Fibroblast of mammary gland (primary cell): ENCODE measurements around the gene ACACA.

Source experiments
- DNase-seq: peaks from one replicate; pipeline ENCODE4 v3.0.0-alpha.2; 2010; ENCODE audit warnings: low read depth
- H3K4me3 ChIP-seq: 2 replicates; pipeline ENCODE4 v1.5.1; 2011; ENCODE audit warnings: low read depth, mild to moderate bottlenecking, low read length, moderate library complexity; ENCODE audit not compliant: control insufficient read depth
- CTCF ChIP-seq: conservative IDR thresholded peaks from 2 replicates; pipeline ENCODE4 v1.5.1; 2011; ENCODE audit warnings: low read depth, low read length, inconsistent platforms; ENCODE audit not compliant: control insufficient read depth, insufficient read depth

ACACA gene

GRCh38 chr17:37086948-37087347 is 319.7 kb downstream of the ACACA start:
- H3K4me3 ChIP-seq: no peak overlapping the region
- no peak for DNase-seq
- no peak for TF ChIP-seq CTCF

GRCh38 chr17:37086334-37086733 is 320.3 kb downstream of the ACACA start:
- TF ChIP-seq CTCF: no peak
- no peak overlapping the region for H3K4me3 ChIP-seq
- DNase-seq: no peak

- DNase-seq: no peak
- H3K4me3 ChIP-seq: no peak overlapping the region
- no peak for TF ChIP-seq CTCF
Observed at GRCh38 chr17:37084372-37084771, 322.3 kb downstream of the ACACA start.

GRCh38 chr17:37083456-37083855 is 323.2 kb downstream of the ACACA start:
- DNase-seq: no peak
- H3K4me3 ChIP-seq: no peak overlapping the region
- no peak for TF ChIP-seq CTCF

DNA sequence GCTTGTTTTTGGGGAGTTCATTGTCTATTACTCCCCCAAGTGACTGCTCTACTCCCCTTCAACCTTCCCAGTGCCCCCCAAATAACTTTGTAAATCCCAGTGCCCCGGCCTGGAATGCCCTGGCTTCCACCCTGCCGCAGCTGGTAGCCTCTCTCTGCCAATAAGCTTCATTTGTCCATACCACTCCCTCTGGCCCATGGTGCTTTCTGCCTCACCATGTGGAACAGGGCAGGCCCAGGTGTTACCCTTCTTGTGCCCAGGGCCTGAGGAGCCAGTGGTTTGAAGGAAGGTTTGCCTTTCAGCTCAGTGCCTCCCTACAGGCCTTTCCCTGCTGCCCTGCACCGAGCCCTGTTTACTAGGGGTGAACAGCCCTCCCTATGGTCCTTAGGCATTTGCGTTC is 323.7 kb downstream of the ACACA start:
- DNase-seq: no peak
- H3K4me3 ChIP-seq: no peak overlapping the region
- no peak for TF ChIP-seq CTCF

DNA sequence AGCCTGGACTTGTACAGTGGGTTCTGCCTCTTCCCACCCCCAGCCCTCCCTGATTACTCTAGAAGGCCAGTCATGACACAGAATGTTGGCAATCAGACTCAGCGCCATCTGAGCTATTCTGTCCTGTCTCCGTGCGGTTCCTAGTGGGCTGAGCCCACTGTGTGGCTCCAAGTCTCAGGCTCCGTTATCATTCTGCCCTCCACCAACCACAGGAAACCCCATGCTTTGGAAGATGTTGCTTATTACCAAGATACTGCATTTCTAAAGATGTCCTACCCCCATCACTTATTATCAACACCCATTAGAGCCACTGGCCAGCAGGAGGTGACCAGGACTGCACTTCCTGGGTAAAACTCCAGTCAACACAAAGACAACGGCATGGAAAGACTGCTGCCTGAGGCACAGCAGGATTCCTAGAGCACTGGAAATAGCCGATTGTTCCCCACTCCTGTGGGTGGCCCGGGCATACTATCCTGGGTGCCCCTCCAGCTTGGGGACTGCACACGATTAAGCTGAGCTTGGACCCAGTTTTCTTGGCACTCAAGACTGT is 324.2 kb downstream of the ACACA start:
- no peak overlapping the region for H3K4me3 ChIP-seq
- no peak for TF ChIP-seq CTCF
- no peak for DNase-seq

DNA sequence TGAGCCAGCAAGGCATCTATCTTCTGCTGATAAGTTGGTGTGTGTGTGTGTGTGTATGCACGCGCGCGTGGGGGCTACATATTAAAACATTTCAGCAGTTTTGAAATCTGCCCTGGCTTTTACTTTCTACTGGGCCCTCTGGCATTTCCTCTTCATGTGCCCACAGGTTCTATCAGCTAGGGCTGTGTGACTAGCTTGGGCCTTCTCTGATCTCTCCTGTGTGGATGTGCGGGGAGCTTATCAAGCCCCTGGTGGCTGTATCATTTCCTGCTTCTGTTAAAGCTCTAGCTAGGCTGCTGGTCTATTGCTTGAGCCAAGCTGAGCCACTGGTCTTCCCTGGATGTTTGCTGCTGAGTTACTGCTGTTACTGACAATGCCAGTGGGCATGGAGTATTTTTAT is 325.3 kb downstream of the ACACA start:
- H3K4me3 ChIP-seq: no peak overlapping the region
- DNase-seq: no peak
- no peak for TF ChIP-seq CTCF
